Measurements from ENCODE around the gene SCNM1.

Gene SCNM1

GRCh38 chr1:151143986-151144385 is 22.0 kb upstream of the SCNM1 start:
- Mint-ChIP-seq H3K9me3 (no peaks in the 10 kb centered on the region), H3K27ac (no peak overlapping the region), H3K4me1 (peaks cover 17% of the 10 kb centered on the region), H3K36me3 (no peaks in the 10 kb centered on the region), H3K4me3 (no peak overlapping the region), H3K27me3 (no peaks in the 10 kb centered on the region)

GRCh38 chr1:151144474-151145303 is 21.3 kb upstream of the SCNM1 start:
- no peak overlapping the region for H3K27ac Mint-ChIP-seq
- H3K36me3 Mint-ChIP-seq: no peaks in the 10 kb centered on the region
- H3K4me1 Mint-ChIP-seq: peaks cover 17% of the 10 kb centered on the region
- H3K4me3 Mint-ChIP-seq: no peak overlapping the region
- no peaks in the 10 kb centered on the region for H3K27me3 Mint-ChIP-seq
- no peaks in the 10 kb centered on the region for H3K9me3 Mint-ChIP-seq

- H3K36me3 Mint-ChIP-seq: no peaks in the 10 kb centered on the region
- H3K27ac Mint-ChIP-seq: no peak overlapping the region
- peak overlapping the region; percentile 91 for H3K4me3 Mint-ChIP-seq
- no peaks in the 10 kb centered on the region for H3K27me3 Mint-ChIP-seq
- H3K9me3 Mint-ChIP-seq: no peaks in the 10 kb centered on the region
- peaks cover 17% of the 10 kb centered on the region for H3K4me1 Mint-ChIP-seq
Observed at GRCh38 chr1:151145304-151146071, 20.5 kb upstream of the SCNM1 start.

- no peak overlapping the region for H3K27ac Mint-ChIP-seq
- H3K4me1 Mint-ChIP-seq: peaks cover 17% of the 10 kb centered on the region
- H3K4me3 Mint-ChIP-seq: peak overlapping the region; percentile 91
- no peaks in the 10 kb centered on the region for H3K9me3 Mint-ChIP-seq
- H3K36me3 Mint-ChIP-seq: no peaks in the 10 kb centered on the region
- no peaks in the 10 kb centered on the region for H3K27me3 Mint-ChIP-seq
Observed at GRCh38 chr1:151146072-151146411, 19.9 kb upstream of the SCNM1 start.

GRCh38 chr1:151146412-151147131 is 19.4 kb upstream of the SCNM1 start, which contains the start of gene SEMA6C:
Gene SEMA6C (minus strand): TSS chr1:151146631. CDS start chr1:151142621, 4,010 bp downstream.
- H3K27ac Mint-ChIP-seq: peak within 1 kb of the TSS; percentile 63
- H3K9me3 Mint-ChIP-seq: no peaks in the 10 kb centered on the region
- H3K27me3 Mint-ChIP-seq: no peaks in the 10 kb centered on the region
- H3K36me3 Mint-ChIP-seq: no peaks in the 10 kb centered on the region
- H3K4me3 Mint-ChIP-seq: peak within 1 kb of the TSS; percentile 91
- peaks cover 17% of the 10 kb centered on the region for H3K4me1 Mint-ChIP-seq

GRCh38 chr1:151147132-151147503 is 18.8 kb upstream of the SCNM1 start:
- H3K4me3 Mint-ChIP-seq: peak overlapping the region; percentile 91
- no peaks in the 10 kb centered on the region for H3K27me3 Mint-ChIP-seq
- peaks cover 17% of the 10 kb centered on the region for H3K4me1 Mint-ChIP-seq
- no peaks in the 10 kb centered on the region for H3K36me3 Mint-ChIP-seq
- no peak overlapping the region for H3K27ac Mint-ChIP-seq
- no peaks in the 10 kb centered on the region for H3K9me3 Mint-ChIP-seq

- Mint-ChIP-seq H3K9me3 (no peaks in the 10 kb centered on the region), H3K27ac (no peak overlapping the region), H3K4me1 (peaks cover 17% of the 10 kb centered on the region), H3K4me3 (peak overlapping the region; percentile 91), H3K27me3 (no peaks in the 10 kb centered on the region), H3K36me3 (no peaks in the 10 kb centered on the region)
Observed at GRCh38 chr1:151147665-151148064, 18.3 kb upstream of the SCNM1 start.

GRCh38 chr1:151156515-151156819 is 9.5 kb upstream of the SCNM1 start, which contains the start of gene TNFAIP8L2:
Gene TNFAIP8L2 (plus strand): TSS chr1:151156649. CDS start chr1:151158698, 2,049 bp downstream.
- Mint-ChIP-seq H3K4me3 (peak within 1 kb of the TSS; percentile 100), H3K36me3 (peaks cover 13% of the 10 kb centered on the region), H3K9me3 (no peaks in the 10 kb centered on the region), H3K27me3 (no peaks in the 10 kb centered on the region), H3K4me1 (peaks cover 53% of the 10 kb centered on the region), H3K27ac (peak within 1 kb of the TSS; percentile 98)

- H3K36me3 Mint-ChIP-seq: peaks cover 15% of the 10 kb centered on the region
- H3K27me3 Mint-ChIP-seq: no peaks in the 10 kb centered on the region
- peak overlapping the region; percentile 100 for H3K4me3 Mint-ChIP-seq
- H3K27ac Mint-ChIP-seq: peak overlapping the region; percentile 98
- H3K9me3 Mint-ChIP-seq: no peaks in the 10 kb centered on the region
- H3K4me1 Mint-ChIP-seq: peaks cover 60% of the 10 kb centered on the region
Observed at GRCh38 chr1:151157067-151157531, 8.8 kb upstream of the SCNM1 start.

GRCh38 chr1:151158326-151158725 is 7.6 kb upstream of the SCNM1 start:
- Mint-ChIP-seq H3K4me3 (peak overlapping the region; percentile 100), H3K36me3 (peaks cover 15% of the 10 kb centered on the region)

GRCh38 chr1:151158751-151159251 is 7.1 kb upstream of the SCNM1 start:
- H3K27ac Mint-ChIP-seq: peak overlapping the region; percentile 98
- peak overlapping the region; percentile 100 for H3K4me3 Mint-ChIP-seq
- H3K4me1 Mint-ChIP-seq: peaks cover 75% of the 10 kb centered on the region
- peaks cover 15% of the 10 kb centered on the region for H3K36me3 Mint-ChIP-seq
- no peaks in the 10 kb centered on the region for H3K27me3 Mint-ChIP-seq
- H3K9me3 Mint-ChIP-seq: no peaks in the 10 kb centered on the region

More at GRCh38 chr1:151158326-151158725, 7.6 kb upstream of the SCNM1 start:
- H3K9me3 Mint-ChIP-seq: no peaks in the 10 kb centered on the region
- H3K27me3 Mint-ChIP-seq: no peaks in the 10 kb centered on the region
- H3K4me1 Mint-ChIP-seq: peaks cover 70% of the 10 kb centered on the region
- peak overlapping the region; percentile 98 for H3K27ac Mint-ChIP-seq

- peak overlapping the region; percentile 94 for H3K27ac Mint-ChIP-seq
- peaks cover 81% of the 10 kb centered on the region for H3K4me1 Mint-ChIP-seq
- H3K4me3 Mint-ChIP-seq: peak overlapping the region; percentile 31
- H3K27me3 Mint-ChIP-seq: no peaks in the 10 kb centered on the region
- peaks cover 18% of the 10 kb centered on the region for H3K36me3 Mint-ChIP-seq
- H3K9me3 Mint-ChIP-seq: no peaks in the 10 kb centered on the region
Observed at GRCh38 chr1:151159373-151159772, 6.6 kb upstream of the SCNM1 start.

- Mint-ChIP-seq H3K4me3 (peak overlapping the region; percentile 98), H3K27ac (peak overlapping the region; percentile 88), H3K4me1 (peaks cover 70% of the 10 kb centered on the region), H3K36me3 (peaks cover 13% of the 10 kb centered on the region), H3K9me3 (no peaks in the 10 kb centered on the region), H3K27me3 (peaks cover 2% of the 10 kb centered on the region)
Observed at GRCh38 chr1:151164732-151165280, 1.1 kb upstream of the SCNM1 start.

- Mint-ChIP-seq H3K27me3 (peaks cover 2% of the 10 kb centered on the region), H3K4me1 (peaks cover 65% of the 10 kb centered on the region), H3K27ac (peak overlapping the region; percentile 99), H3K4me3 (peak overlapping the region; percentile 98), H3K9me3 (no peaks in the 10 kb centered on the region), H3K36me3 (peaks cover 13% of the 10 kb centered on the region)
Observed at GRCh38 chr1:151165281-151165737, 635 bp upstream of the SCNM1 start.

GRCh38 chr1:151166505-151166956 is 587 bp downstream of the SCNM1 start:
- Mint-ChIP-seq H3K4me1 (peaks cover 56% of the 10 kb centered on the region), H3K9me3 (no peaks in the 10 kb centered on the region), H3K36me3 (peaks cover 14% of the 10 kb centered on the region), H3K27me3 (peaks cover 2% of the 10 kb centered on the region), H3K27ac (peak overlapping the region; percentile 99), H3K4me3 (peak overlapping the region; percentile 98)

Data from activated naive CD4-positive, alpha-beta T cell treated with anti-CD3 and anti-CD28 coated beads, Interleukin-2, amount 50 U/mL, for 24 hours (primary cell).